T-helper 17 cell (primary cell): ENCODE results near the gene PKNOX1. TPM values are rescaled to one million over a fixed set of nuclear protein-coding genes. Genes with fewer than 3 reads are reported as not detected.
"Not testable (repeated sequence)": the region's sequence is repeated elsewhere in the genome, so short reads cannot be mapped to it uniquely, and the experiment has no call there.

Experiments used
- ATAC-seq: fragments of 150-1000 bp; cut with Tn5 transposase; 2 replicates; pipeline ENCODE4 v1.10.0; 2021; ENCODE audit warnings: mild to moderate bottlenecking, moderate library complexity
- DNase-seq, 3 donors: peaks; one replicate each; pipeline versions ENCODE4 v3.0.0 to v3.0.0-alpha.2; 2020 to 2021
- H3K9me3 ChIP-seq: one replicate; pipeline ENCODE4 v1.7.0; 2013; ENCODE audit warnings: low read length, mild to moderate bottlenecking; ENCODE audit not compliant: control insufficient read depth, poor library complexity, severe bottlenecking
- H3K27ac Mint-ChIP-seq: one replicate; pipeline ENCODE4 v1.8.0; 2022; ENCODE audit warnings: mild to moderate bottlenecking, moderate library complexity, mixed read lengths
- H3K27me3 Mint-ChIP-seq: one replicate; pipeline ENCODE4 v1.8.0; 2022; ENCODE audit warnings: mixed read lengths
- H3K36me3 Mint-ChIP-seq: one replicate; pipeline ENCODE4 v1.8.0; 2022; ENCODE audit warnings: low read depth, mixed read lengths
- H3K4me1 Mint-ChIP-seq: one replicate; pipeline ENCODE4 v1.8.0; 2022; ENCODE audit warnings: mild to moderate bottlenecking, mixed read lengths
- H3K4me3 Mint-ChIP-seq: one replicate; pipeline ENCODE4 v1.8.0; 2022; ENCODE audit warnings: mild to moderate bottlenecking, moderate library complexity, mixed read lengths
- total RNA-seq, 4 donors: library from RNA in 2 of 4; stranded (reverse) in 2 of 4; gene quantifications; one replicate each; pipeline ENCODE4 v1.2.3 and lab custom pipeline; 2022 to 2026

PKNOX1 gene
- total RNA-seq, 2 donors from 2014 or later: 11.5 to 15.3 TPM

- not testable (repeated sequence) for ATAC-seq, DNase-seq, H3K9me3 ChIP-seq, H3K27ac Mint-ChIP-seq, H3K4me1 Mint-ChIP-seq, H3K36me3 Mint-ChIP-seq, H3K27me3 Mint-ChIP-seq, H3K4me3 Mint-ChIP-seq
These were observed 70.2 kb downstream of the PKNOX1 start for GRCh38 chr21:43044547-43044946.

- Mint-ChIP-seq H3K4me3 (peak overlapping the region; percentile 74), H3K27ac (peak overlapping the region; percentile 86)
- peak; percentile 63 for ATAC-seq
- H3K36me3 Mint-ChIP-seq, DNase-seq, H3K9me3 ChIP-seq, H3K27me3 Mint-ChIP-seq, H3K4me1 Mint-ChIP-seq: not testable (repeated sequence)
These were observed 71.0 kb downstream of the PKNOX1 start for GRCh38 chr21:43045165-43045875.

- not testable (repeated sequence) for H3K4me3 Mint-ChIP-seq, H3K4me1 Mint-ChIP-seq, H3K9me3 ChIP-seq, H3K36me3 Mint-ChIP-seq, H3K27me3 Mint-ChIP-seq, DNase-seq
- ATAC-seq: peak; percentile 29
- H3K27ac Mint-ChIP-seq: peak overlapping the region; percentile 86
These were observed 71.8 kb downstream of the PKNOX1 start for GRCh38 chr21:43045876-43046821.

GRCh38 chr21:43053112-43053511 is 78.8 kb downstream of the PKNOX1 start:
- not testable (repeated sequence) for DNase-seq, ATAC-seq, H3K36me3 Mint-ChIP-seq, H3K27me3 Mint-ChIP-seq, H3K4me1 Mint-ChIP-seq, H3K4me3 Mint-ChIP-seq, H3K27ac Mint-ChIP-seq, H3K9me3 ChIP-seq

GRCh38 chr21:43062955-43063664 is 88.7 kb downstream of the PKNOX1 start:
- ATAC-seq, H3K27me3 Mint-ChIP-seq, H3K4me1 Mint-ChIP-seq, H3K36me3 Mint-ChIP-seq, H3K9me3 ChIP-seq, H3K27ac Mint-ChIP-seq, H3K4me3 Mint-ChIP-seq, DNase-seq: not testable (repeated sequence)

GRCh38 chr21:43064265-43064917 is 90.0 kb downstream of the PKNOX1 start:
- H3K27me3 Mint-ChIP-seq, DNase-seq, H3K4me3 Mint-ChIP-seq: not testable (repeated sequence)

GRCh38 chr21:43065991-43066390 is 91.6 kb downstream of the PKNOX1 start:
- ATAC-seq, H3K4me1 Mint-ChIP-seq, H3K9me3 ChIP-seq, H3K36me3 Mint-ChIP-seq, H3K27me3 Mint-ChIP-seq, H3K27ac Mint-ChIP-seq, DNase-seq, H3K4me3 Mint-ChIP-seq: not testable (repeated sequence)

More at GRCh38 chr21:43064265-43064917, 90.0 kb downstream of the PKNOX1 start:
- H3K4me1 Mint-ChIP-seq, H3K9me3 ChIP-seq, H3K27ac Mint-ChIP-seq, ATAC-seq, H3K36me3 Mint-ChIP-seq: not testable (repeated sequence)

- not testable (repeated sequence) for ATAC-seq, H3K27ac Mint-ChIP-seq, H3K9me3 ChIP-seq, H3K27me3 Mint-ChIP-seq, H3K4me3 Mint-ChIP-seq, DNase-seq, H3K4me1 Mint-ChIP-seq, H3K36me3 Mint-ChIP-seq
These were observed 92.3 kb downstream of the PKNOX1 start for GRCh38 chr21:43066690-43067089.

GRCh38 chr21:43068065-43068464 is 93.7 kb downstream of the PKNOX1 start:
- H3K27me3 Mint-ChIP-seq: not testable (repeated sequence)

GRCh38 chr21:43069682-43070081 is 95.3 kb downstream of the PKNOX1 start:
- not testable (repeated sequence) for H3K4me3 Mint-ChIP-seq, H3K27me3 Mint-ChIP-seq, H3K9me3 ChIP-seq, H3K4me1 Mint-ChIP-seq, DNase-seq, H3K27ac Mint-ChIP-seq, H3K36me3 Mint-ChIP-seq, ATAC-seq

More at GRCh38 chr21:43068065-43068464, 93.7 kb downstream of the PKNOX1 start:
- not testable (repeated sequence) for H3K4me1 Mint-ChIP-seq, H3K27ac Mint-ChIP-seq, DNase-seq, H3K9me3 ChIP-seq, ATAC-seq, H3K4me3 Mint-ChIP-seq, H3K36me3 Mint-ChIP-seq

GRCh38 chr21:43072742-43073141 is 98.4 kb downstream of the PKNOX1 start:
- H3K36me3 Mint-ChIP-seq, H3K27ac Mint-ChIP-seq, ATAC-seq, H3K4me1 Mint-ChIP-seq, DNase-seq, H3K27me3 Mint-ChIP-seq, H3K4me3 Mint-ChIP-seq, H3K9me3 ChIP-seq: not testable (repeated sequence)

- not testable (repeated sequence) for H3K27me3 Mint-ChIP-seq, H3K27ac Mint-ChIP-seq, H3K4me3 Mint-ChIP-seq, DNase-seq, H3K9me3 ChIP-seq, H3K36me3 Mint-ChIP-seq, ATAC-seq, H3K4me1 Mint-ChIP-seq
These were observed 100.2 kb downstream of the PKNOX1 start for GRCh38 chr21:43074401-43075169.
